DND-41 (cell line): Measurements from ENCODE around the gene PCED1B.

Experiments
- ATAC-seq: fragments of 200-7000 bp; cut with Tn5 transposase; 3 replicates; pipeline ENCODE4 v1.9.1; 2021; ENCODE audit warnings: low read depth; ENCODE audit not compliant: insufficient read depth
- DNase-seq: peaks from one replicate; pipeline ENCODE4 v3.0.0-alpha.2; 2020
- H2AFZ ChIP-seq: 2 replicates; pipeline ENCODE4 v1.6.0; 2012; ENCODE audit warnings: low read depth, low read length
- H3K27ac ChIP-seq: 2 replicates; pipeline ENCODE4 v1.5.1; 2012; ENCODE audit warnings: low read length, inconsistent platforms
- H3K27me3 ChIP-seq: fragments of 200-600 bp; sonication (generic); 2 replicates; pipeline ENCODE4 v1.6.0; 2012; ENCODE audit warnings: low read length, mild to moderate bottlenecking, inconsistent platforms; ENCODE audit not compliant: insufficient read depth, poor library complexity
- H3K36me3 ChIP-seq: 2 replicates; pipeline ENCODE4 v1.5.1; 2012; ENCODE audit warnings: low read length, inconsistent platforms; ENCODE audit not compliant: insufficient read depth
- H3K4me1 ChIP-seq: 2 replicates; pipeline ENCODE4 v1.5.1; 2012; ENCODE audit warnings: mild to moderate bottlenecking, low read length; ENCODE audit not compliant: insufficient read depth
- H3K4me2 ChIP-seq: 2 replicates; pipeline ENCODE4 v1.6.0; 2012; ENCODE audit warnings: mild to moderate bottlenecking, moderate library complexity, low read length, inconsistent platforms; ENCODE audit not compliant: insufficient read depth
- H3K4me3 ChIP-seq, 2 experiments: fragments of 200-600 bp in 1 of 2; shearing (Covaris generic) in 1 of 2; 2 replicates each; pipeline ENCODE4 v1.5.1; 2012 to 2016; ENCODE audit warnings: inconsistent platforms in 2 of 2, low read length in 2 of 2, mild to moderate bottlenecking in 2 of 2, low read depth in 1 of 2, moderate library complexity in 1 of 2
- H3K79me2 ChIP-seq: 2 replicates; pipeline ENCODE4 v1.6.0; 2012; ENCODE audit warnings: low read length, inconsistent platforms; ENCODE audit not compliant: insufficient read depth
- H3K9ac ChIP-seq: 2 replicates; pipeline ENCODE4 v1.6.0; 2012; ENCODE audit warnings: low read depth, mild to moderate bottlenecking, inconsistent platforms, low read length, moderate library complexity
- H3K9me3 ChIP-seq: 2 replicates; pipeline ENCODE4 v1.5.1; 2012; ENCODE audit warnings: low read length, moderate library complexity, mild to moderate bottlenecking, inconsistent platforms; ENCODE audit not compliant: insufficient read depth, severe bottlenecking
- H4K20me1 ChIP-seq: 2 replicates; pipeline ENCODE4 v1.6.0; 2012; ENCODE audit warnings: low read length; ENCODE audit not compliant: insufficient read depth
- EZH2 ChIP-seq: IDR thresholded peaks from 3 replicates; pipeline ENCODE4 v1.6.1; 2012; ENCODE audit warnings: borderline replicate concordance, low read depth, mild to moderate bottlenecking, moderate library complexity, low read length, inconsistent platforms; ENCODE audit not compliant: severe bottlenecking
- TF ChIP-seq, protein P1 (sequence below): IDR thresholded peaks from 2 replicates; pipeline ENCODE4 v1.5.1; 2012; ENCODE audit warnings: borderline replicate concordance, low read length, moderate library complexity, mild to moderate bottlenecking; ENCODE audit not compliant: poor library complexity, severe bottlenecking; ENCODE audit errors: extremely low read depth

PCED1B gene

DNA sequence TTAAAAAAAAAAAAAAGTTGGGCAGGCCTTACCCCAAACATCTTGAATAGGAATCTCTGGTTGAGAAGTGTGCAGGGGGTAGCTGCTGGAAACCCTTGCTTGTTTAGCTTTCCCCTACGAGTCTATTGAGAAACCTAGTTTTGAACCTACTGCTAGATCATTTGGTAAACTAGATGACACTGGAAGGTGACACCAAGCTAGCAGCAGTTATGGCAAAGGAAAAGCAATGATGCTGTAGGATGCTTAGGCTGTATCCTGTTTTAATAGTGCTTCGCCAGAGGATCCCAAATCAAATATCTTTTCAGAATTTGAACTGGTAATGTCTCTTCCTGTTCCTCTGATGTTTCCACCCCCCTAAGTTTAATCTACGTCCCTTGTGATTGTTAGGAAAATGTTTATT, 5.5 kb upstream of the PCED1B start:
- ATAC-seq = no peak
- H3K9ac ChIP-seq = no peak overlapping the region
- DNase-seq = no peak
- H4K20me1 ChIP-seq = no peaks in the 10 kb centered on the region
- H3K9me3 ChIP-seq = no peaks in the 10 kb centered on the region
- H3K4me1 ChIP-seq = peaks cover 3% of the 10 kb centered on the region; the same call in 1 of the 2 replicates
- H3K4me2 ChIP-seq = no peak overlapping the region
- H3K27me3 ChIP-seq = peaks cover 27% of the 10 kb centered on the region
- no peak for TF ChIP-seq EZH2
- TF ChIP-seq, protein P1, sequence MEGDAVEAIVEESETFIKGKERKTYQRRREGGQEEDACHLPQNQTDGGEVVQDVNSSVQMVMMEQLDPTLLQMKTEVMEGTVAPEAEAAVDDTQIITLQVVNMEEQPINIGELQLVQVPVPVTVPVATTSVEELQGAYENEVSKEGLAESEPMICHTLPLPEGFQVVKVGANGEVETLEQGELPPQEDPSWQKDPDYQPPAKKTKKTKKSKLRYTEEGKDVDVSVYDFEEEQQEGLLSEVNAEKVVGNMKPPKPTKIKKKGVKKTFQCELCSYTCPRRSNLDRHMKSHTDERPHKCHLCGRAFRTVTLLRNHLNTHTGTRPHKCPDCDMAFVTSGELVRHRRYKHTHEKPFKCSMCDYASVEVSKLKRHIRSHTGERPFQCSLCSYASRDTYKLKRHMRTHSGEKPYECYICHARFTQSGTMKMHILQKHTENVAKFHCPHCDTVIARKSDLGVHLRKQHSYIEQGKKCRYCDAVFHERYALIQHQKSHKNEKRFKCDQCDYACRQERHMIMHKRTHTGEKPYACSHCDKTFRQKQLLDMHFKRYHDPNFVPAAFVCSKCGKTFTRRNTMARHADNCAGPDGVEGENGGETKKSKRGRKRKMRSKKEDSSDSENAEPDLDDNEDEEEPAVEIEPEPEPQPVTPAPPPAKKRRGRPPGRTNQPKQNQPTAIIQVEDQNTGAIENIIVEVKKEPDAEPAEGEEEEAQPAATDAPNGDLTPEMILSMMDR = no peak
- no peak overlapping the region for H2AFZ ChIP-seq
- H3K79me2 ChIP-seq = no peaks in the 10 kb centered on the region
- no peaks in the 10 kb centered on the region for H3K36me3 ChIP-seq
- H3K27ac ChIP-seq = no peak overlapping the region
- no peak overlapping the region for H3K4me3 ChIP-seq

DNA sequence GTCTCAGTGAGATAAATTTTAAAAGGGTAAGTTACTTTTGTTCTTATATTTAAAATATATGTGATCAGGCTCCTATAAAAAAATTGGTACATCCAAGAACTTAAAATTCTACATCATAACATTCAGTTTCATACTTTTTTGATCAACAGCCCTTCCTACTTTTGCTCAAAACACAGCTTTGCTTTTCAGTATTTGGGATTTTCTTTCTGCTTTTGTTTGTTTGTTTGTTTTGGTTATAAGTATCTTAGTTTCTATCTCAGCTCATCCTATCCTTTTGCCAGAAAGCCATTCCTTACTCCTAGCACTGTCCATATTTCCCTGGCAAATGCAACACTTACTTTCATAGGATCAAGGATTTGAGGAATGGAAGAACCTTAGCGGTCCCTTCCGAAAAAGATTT, 4.7 kb upstream of the PCED1B start:
- DNase-seq = no peak
- no peaks in the 10 kb centered on the region for H4K20me1 ChIP-seq
- H3K4me2 ChIP-seq = no peak overlapping the region
- H3K4me3 ChIP-seq = no peak overlapping the region
- H3K9ac ChIP-seq = no peak overlapping the region
- peaks cover 8% of the 10 kb centered on the region for H3K4me1 ChIP-seq
- peaks cover 33% of the 10 kb centered on the region for H3K27me3 ChIP-seq
- H2AFZ ChIP-seq = no peak overlapping the region
- no peak overlapping the region for H3K27ac ChIP-seq
- no peaks in the 10 kb centered on the region for H3K9me3 ChIP-seq
- no peak for ATAC-seq
- H3K36me3 ChIP-seq = no peaks in the 10 kb centered on the region
- TF ChIP-seq, protein P1 = no peak
- no peak for TF ChIP-seq EZH2
- H3K79me2 ChIP-seq = no peaks in the 10 kb centered on the region

DNA sequence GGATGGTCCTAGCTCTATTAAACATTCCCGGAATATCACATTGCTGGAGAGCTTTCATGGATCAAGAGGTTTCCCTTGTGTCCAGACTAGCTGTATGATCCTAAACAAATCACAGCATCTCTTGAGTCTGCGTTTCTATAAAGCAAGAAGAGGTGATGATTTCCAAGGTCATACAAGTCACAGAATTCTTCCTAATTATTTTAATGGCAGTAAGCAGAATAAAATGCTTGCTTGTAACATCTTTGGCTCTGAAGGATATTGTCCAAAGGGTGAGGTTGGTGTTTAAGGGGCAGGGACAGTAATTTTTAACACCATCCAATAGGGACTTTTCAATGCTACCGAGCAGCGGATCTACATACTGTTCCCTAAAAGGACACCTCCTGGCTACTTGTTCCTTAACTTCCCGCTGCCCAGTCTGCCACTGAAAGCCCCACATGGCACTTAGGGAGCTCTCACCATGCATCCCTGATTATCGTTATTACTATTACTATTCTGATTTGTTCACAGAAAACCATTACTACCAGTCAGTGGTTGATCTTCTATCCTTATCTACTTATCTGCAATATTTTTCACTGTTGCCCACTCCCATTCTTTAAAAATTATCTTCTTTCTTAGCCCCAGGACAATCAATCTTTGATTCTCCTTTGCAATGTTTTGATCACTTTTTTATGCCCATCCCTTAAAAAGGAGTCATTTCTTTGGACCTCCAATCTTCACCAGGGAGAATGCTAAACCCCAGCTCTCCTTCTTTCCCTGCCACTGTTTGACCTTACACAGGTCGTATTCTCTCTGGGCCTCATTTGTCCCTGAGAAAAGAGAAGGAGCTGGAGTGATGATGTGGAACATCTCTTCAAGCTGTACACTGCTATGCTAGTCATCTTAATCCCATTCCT, 4.0 kb upstream of the PCED1B start:
- Histone ChIP-seq H3K9me3 (no peaks in the 10 kb centered on the region), H3K27ac (no peak overlapping the region), H3K4me1 (peaks cover 13% of the 10 kb centered on the region), H3K4me3 (no peak overlapping the region), H3K36me3 (no peaks in the 10 kb centered on the region), H2AFZ (no peak overlapping the region), H3K9ac (no peak overlapping the region), H3K79me2 (no peaks in the 10 kb centered on the region), H3K4me2 (no peak overlapping the region), H4K20me1 (no peaks in the 10 kb centered on the region), H3K27me3 (peaks cover 37% of the 10 kb centered on the region)
- DNase-seq (no peak), ATAC-seq (no peak)
- TF ChIP-seq EZH2 = no peak
- TF ChIP-seq, protein P1 = no peak
